OCI-LY3 (cell line): ENCODE data around the gene OR52B6.

Source experiments
- EZH2phosphoT487 ChIP-seq: fragments of 200-600 bp; shearing (Covaris generic); IDR thresholded peaks from 2 replicates; pipeline ENCODE4 v1.6.1; 2018; ENCODE audit warnings: antibody characterized with exemption, mixed run types, low read depth
- TF ChIP-seq, protein P1 (sequence below): fragments of 200-600, 300-600 bp; sonication (generic); IDR thresholded peaks from 2 replicates; pipeline ENCODE4 v1.5.1; 2014; ENCODE audit warnings: antibody characterized with exemption, low read length, low read depth

DNA sequence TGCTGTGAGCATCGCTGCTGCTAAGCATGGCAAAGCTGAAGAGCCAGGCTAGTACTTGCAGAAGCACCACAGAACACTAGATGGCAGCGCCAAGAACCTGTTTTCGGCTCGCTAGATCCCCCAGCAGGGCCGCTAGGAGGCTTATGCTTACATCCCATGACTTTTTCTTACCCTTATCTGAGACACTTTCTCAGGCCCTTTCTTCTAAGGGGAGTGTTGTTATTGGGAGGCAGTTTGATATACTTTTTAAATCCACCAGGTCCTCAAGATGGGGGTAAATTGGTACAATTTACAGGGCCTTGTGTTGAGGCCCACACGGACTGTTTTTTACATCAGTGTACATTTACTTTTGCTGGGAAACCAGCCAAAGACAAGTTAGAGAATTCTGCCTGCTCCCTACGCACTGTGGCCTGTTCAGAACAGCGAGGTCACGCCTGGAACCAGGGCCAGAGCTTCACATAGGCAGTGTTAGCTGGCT is 19.7 kb downstream of the OR52B6 start:
- TF ChIP-seq, protein P1, sequence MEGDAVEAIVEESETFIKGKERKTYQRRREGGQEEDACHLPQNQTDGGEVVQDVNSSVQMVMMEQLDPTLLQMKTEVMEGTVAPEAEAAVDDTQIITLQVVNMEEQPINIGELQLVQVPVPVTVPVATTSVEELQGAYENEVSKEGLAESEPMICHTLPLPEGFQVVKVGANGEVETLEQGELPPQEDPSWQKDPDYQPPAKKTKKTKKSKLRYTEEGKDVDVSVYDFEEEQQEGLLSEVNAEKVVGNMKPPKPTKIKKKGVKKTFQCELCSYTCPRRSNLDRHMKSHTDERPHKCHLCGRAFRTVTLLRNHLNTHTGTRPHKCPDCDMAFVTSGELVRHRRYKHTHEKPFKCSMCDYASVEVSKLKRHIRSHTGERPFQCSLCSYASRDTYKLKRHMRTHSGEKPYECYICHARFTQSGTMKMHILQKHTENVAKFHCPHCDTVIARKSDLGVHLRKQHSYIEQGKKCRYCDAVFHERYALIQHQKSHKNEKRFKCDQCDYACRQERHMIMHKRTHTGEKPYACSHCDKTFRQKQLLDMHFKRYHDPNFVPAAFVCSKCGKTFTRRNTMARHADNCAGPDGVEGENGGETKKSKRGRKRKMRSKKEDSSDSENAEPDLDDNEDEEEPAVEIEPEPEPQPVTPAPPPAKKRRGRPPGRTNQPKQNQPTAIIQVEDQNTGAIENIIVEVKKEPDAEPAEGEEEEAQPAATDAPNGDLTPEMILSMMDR = peak; percentile 93
- no peak for TF ChIP-seq EZH2phosphoT487
